ENCODE measurements around the gene FBXO38.

- TF ChIP-seq POLR2A (IDR thresholded peaks at IDR 0.05), result no peak
- TF ChIP-seq, protein P1, sequence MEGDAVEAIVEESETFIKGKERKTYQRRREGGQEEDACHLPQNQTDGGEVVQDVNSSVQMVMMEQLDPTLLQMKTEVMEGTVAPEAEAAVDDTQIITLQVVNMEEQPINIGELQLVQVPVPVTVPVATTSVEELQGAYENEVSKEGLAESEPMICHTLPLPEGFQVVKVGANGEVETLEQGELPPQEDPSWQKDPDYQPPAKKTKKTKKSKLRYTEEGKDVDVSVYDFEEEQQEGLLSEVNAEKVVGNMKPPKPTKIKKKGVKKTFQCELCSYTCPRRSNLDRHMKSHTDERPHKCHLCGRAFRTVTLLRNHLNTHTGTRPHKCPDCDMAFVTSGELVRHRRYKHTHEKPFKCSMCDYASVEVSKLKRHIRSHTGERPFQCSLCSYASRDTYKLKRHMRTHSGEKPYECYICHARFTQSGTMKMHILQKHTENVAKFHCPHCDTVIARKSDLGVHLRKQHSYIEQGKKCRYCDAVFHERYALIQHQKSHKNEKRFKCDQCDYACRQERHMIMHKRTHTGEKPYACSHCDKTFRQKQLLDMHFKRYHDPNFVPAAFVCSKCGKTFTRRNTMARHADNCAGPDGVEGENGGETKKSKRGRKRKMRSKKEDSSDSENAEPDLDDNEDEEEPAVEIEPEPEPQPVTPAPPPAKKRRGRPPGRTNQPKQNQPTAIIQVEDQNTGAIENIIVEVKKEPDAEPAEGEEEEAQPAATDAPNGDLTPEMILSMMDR (IDR thresholded peaks at IDR 0.05), result no peak
Measured at GRCh38 chr5:148492351-148492750, 108.6 kb downstream of the FBXO38 start.

Data from adrenal gland (tissue), 5 donors.